Skeletal muscle satellite cell (primary cell): ENCODE data around the gene ZNF689.
"Not testable (repeated sequence)": the region's sequence is repeated elsewhere in the genome, so short reads cannot be mapped to it uniquely, and the experiment has no call there.

Source experiments
- H3K27me3 ChIP-seq: 2 replicates; pipeline ENCODE4 v1.7.0; 2013; ENCODE audit warnings: low read length; ENCODE audit not compliant: control insufficient read depth, insufficient read depth
- H3K36me3 ChIP-seq: 2 replicates; pipeline ENCODE4 v1.7.0; 2013; ENCODE audit warnings: mild to moderate bottlenecking, control low read depth, low read length; ENCODE audit not compliant: insufficient read depth
- H3K4me1 ChIP-seq: 2 replicates; pipeline ENCODE4 v1.7.0; 2013; ENCODE audit warnings: low read length; ENCODE audit not compliant: control insufficient read depth, insufficient read depth
- H3K4me2 ChIP-seq: 2 replicates; pipeline ENCODE4 v1.7.0; 2013; ENCODE audit warnings: mild to moderate bottlenecking, low read length
- H3K4me3 ChIP-seq: 2 replicates; pipeline ENCODE4 v1.7.0; 2013; ENCODE audit warnings: low read length
- H3K9ac ChIP-seq: 2 replicates; pipeline ENCODE4 v1.7.0; 2013; ENCODE audit warnings: mild to moderate bottlenecking, low read depth, low read length, moderate library complexity
- H3K9me3 ChIP-seq: replicated peaks from 2 replicates; pipeline ENCODE4 v1.7.0; 2013; ENCODE audit warnings: mild to moderate bottlenecking, control low read depth, low read length

Gene ZNF689

GRCh38 chr16:30609002-30609925 is 925 bp downstream of the ZNF689 start:
- H3K36me3 ChIP-seq = peaks cover 20% of the 10 kb centered on the region
- peaks cover 9% of the 10 kb centered on the region for H3K4me1 ChIP-seq

GRCh38 chr16:30606004-30606403 is 4.2 kb downstream of the ZNF689 start:
- peaks cover 18% of the 10 kb centered on the region for H3K4me1 ChIP-seq
- no peak overlapping the region for H3K4me3 ChIP-seq
- H3K9me3 ChIP-seq = no peaks in the 10 kb centered on the region
- no peak overlapping the region for H3K9ac ChIP-seq
- H3K4me2 ChIP-seq = no peak overlapping the region
- H3K36me3 ChIP-seq = peaks cover 30% of the 10 kb centered on the region
- no peaks in the 10 kb centered on the region for H3K27me3 ChIP-seq

More at GRCh38 chr16:30609002-30609925, 925 bp downstream of the ZNF689 start:
- Histone ChIP-seq H3K9me3 (no peaks in the 10 kb centered on the region), H3K4me3 (peak overlapping the region; percentile 84), H3K27me3 (no peaks in the 10 kb centered on the region), H3K4me2 (peak overlapping the region; percentile 94), H3K9ac (peak overlapping the region; percentile 98)

GRCh38 chr16:30605158-30605557 is 5.0 kb downstream of the ZNF689 start:
- H3K4me2 ChIP-seq = no peak overlapping the region
- H3K27me3 ChIP-seq = no peaks in the 10 kb centered on the region
- peaks cover 18% of the 10 kb centered on the region for H3K4me1 ChIP-seq
- no peak overlapping the region for H3K4me3 ChIP-seq
- no peaks in the 10 kb centered on the region for H3K9me3 ChIP-seq
- peaks cover 30% of the 10 kb centered on the region for H3K36me3 ChIP-seq
- H3K9ac ChIP-seq = no peak overlapping the region

GRCh38 chr16:30604316-30604947 is 5.8 kb downstream of the ZNF689 start:
- no peaks in the 10 kb centered on the region for H3K27me3 ChIP-seq
- H3K4me2 ChIP-seq = no peak overlapping the region
- no peaks in the 10 kb centered on the region for H3K9me3 ChIP-seq
- no peak overlapping the region for H3K4me3 ChIP-seq
- H3K36me3 ChIP-seq = peaks cover 30% of the 10 kb centered on the region
- no peak overlapping the region for H3K9ac ChIP-seq
- peaks cover 16% of the 10 kb centered on the region for H3K4me1 ChIP-seq

- H3K36me3 ChIP-seq = peaks cover 30% of the 10 kb centered on the region
- peaks cover 11% of the 10 kb centered on the region for H3K4me1 ChIP-seq
- H3K9ac ChIP-seq = no peak overlapping the region
- no peaks in the 10 kb centered on the region for H3K27me3 ChIP-seq
- no peak overlapping the region for H3K4me2 ChIP-seq
- no peak overlapping the region for H3K4me3 ChIP-seq
- no peaks in the 10 kb centered on the region for H3K9me3 ChIP-seq
Observed at GRCh38 chr16:30603945-30604315, 6.3 kb downstream of the ZNF689 start.

GRCh38 chr16:30602616-30603277 is 7.4 kb downstream of the ZNF689 start:
- Histone ChIP-seq H3K9ac (no peak overlapping the region), H3K27me3 (no peaks in the 10 kb centered on the region), H3K36me3 (peaks cover 26% of the 10 kb centered on the region), H3K4me2 (no peak overlapping the region), H3K9me3 (no peaks in the 10 kb centered on the region), H3K4me3 (no peak overlapping the region), H3K4me1 (peaks cover 8% of the 10 kb centered on the region)

- H3K36me3 ChIP-seq = peaks cover 26% of the 10 kb centered on the region
- H3K4me1 ChIP-seq = peaks cover 8% of the 10 kb centered on the region
- H3K27me3 ChIP-seq = no peaks in the 10 kb centered on the region
- H3K9ac ChIP-seq = no peak overlapping the region
- no peak overlapping the region for H3K4me3 ChIP-seq
- H3K4me2 ChIP-seq = no peak overlapping the region
- no peaks in the 10 kb centered on the region for H3K9me3 ChIP-seq
Observed at GRCh38 chr16:30601966-30602365, 8.2 kb downstream of the ZNF689 start.

GRCh38 chr16:30600929-30601328 is 9.3 kb downstream of the ZNF689 start:
- Histone ChIP-seq H3K9ac (no peak overlapping the region), H3K27me3 (no peaks in the 10 kb centered on the region), H3K4me1 (peaks cover 8% of the 10 kb centered on the region), H3K36me3 (peaks cover 22% of the 10 kb centered on the region), H3K9me3 (no peaks in the 10 kb centered on the region), H3K4me3 (no peak overlapping the region), H3K4me2 (no peak overlapping the region)

- Histone ChIP-seq H3K9me3 (no peaks in the 10 kb centered on the region), H3K27me3 (no peaks in the 10 kb centered on the region), H3K36me3 (peaks cover 20% of the 10 kb centered on the region), H3K9ac (no peak overlapping the region), H3K4me1 (peaks cover 8% of the 10 kb centered on the region), H3K4me2 (no peak overlapping the region), H3K4me3 (no peak overlapping the region)
Observed at GRCh38 chr16:30600215-30600614, 10.0 kb downstream of the ZNF689 start.

GRCh38 chr16:30592871-30593270 is 17.3 kb downstream of the ZNF689 start:
- H3K9ac ChIP-seq = no peak overlapping the region
- no peak overlapping the region for H3K4me3 ChIP-seq
- no peaks in the 10 kb centered on the region for H3K9me3 ChIP-seq
- no peak overlapping the region for H3K4me2 ChIP-seq
- no peaks in the 10 kb centered on the region for H3K4me1 ChIP-seq
- no peaks in the 10 kb centered on the region for H3K27me3 ChIP-seq
- H3K36me3 ChIP-seq = no peaks in the 10 kb centered on the region

- not testable (repeated sequence) for H3K9me3 ChIP-seq, H3K4me3 ChIP-seq, H3K4me2 ChIP-seq, H3K27me3 ChIP-seq, H3K36me3 ChIP-seq, H3K9ac ChIP-seq, H3K4me1 ChIP-seq
Observed at GRCh38 chr16:30590869-30591268, 19.3 kb downstream of the ZNF689 start.
